ENCODE results near the gene OXSR1.

OXSR1 gene

GRCh38 chr3:38164952-38165721 lies at the start of gene OXSR1:
Gene OXSR1, plus strand, starts transcription at chr3:38165537. Its CDS starts 340 bp downstream, at chr3:38165877.
- peak; percentile 98 for DNase-seq

GRCh38 chr3:38115645-38116427 lies 49.5 kb upstream of the OXSR1 start:
- no peak for DNase-seq

GRCh38 chr3:38116471-38117162 lies 48.7 kb upstream of the OXSR1 start:
- DNase-seq, result no peak

GRCh38 chr3:38117163-38117716 lies 48.1 kb upstream of the OXSR1 start:
- DNase-seq, result no peak

GRCh38 chr3:38117748-38118420 lies 47.5 kb upstream of the OXSR1 start:
- DNase-seq, result no peak

- no peak for DNase-seq
These were observed 46.7 kb upstream of the OXSR1 start for GRCh38 chr3:38118421-38119247.

- no peak for DNase-seq
These were observed 46.1 kb upstream of the OXSR1 start for GRCh38 chr3:38119248-38119544.

- no peak for DNase-seq
These were observed 45.3 kb upstream of the OXSR1 start for GRCh38 chr3:38119821-38120692.

GRCh38 chr3:38120693-38121450 lies 44.5 kb upstream of the OXSR1 start:
- no peak for DNase-seq

GRCh38 chr3:38121451-38121831 lies 43.9 kb upstream of the OXSR1 start:
- no peak for DNase-seq

- DNase-seq, result peak; percentile 27
These were observed 43.4 kb upstream of the OXSR1 start for GRCh38 chr3:38121832-38122461.

GRCh38 chr3:38122712-38123290 lies 42.5 kb upstream of the OXSR1 start:
- DNase-seq, result peak; percentile 23

- DNase-seq, result no peak
These were observed 40.8 kb upstream of the OXSR1 start for GRCh38 chr3:38124324-38125122.

GRCh38 chr3:38125305-38126120 lies 39.8 kb upstream of the OXSR1 start:
- no peak for DNase-seq

- peak; percentile 24 for DNase-seq
These were observed 39.0 kb upstream of the OXSR1 start for GRCh38 chr3:38126121-38126892.

GRCh38 chr3:38127611-38128302 lies 37.6 kb upstream of the OXSR1 start:
- peak; percentile 12 for DNase-seq

Data from right forelimb (tissue), 1 donor.